ENCODE results near the gene TTC29.
"Not testable (repeated sequence)": the region's sequence is repeated elsewhere in the genome, so short reads cannot be mapped to it uniquely, and the experiment has no call there.

The TTC29 gene

GRCh38 chr4:146663968-146664311 is 281.7 kb downstream of the TTC29 start:
- not testable (repeated sequence) for DNase-seq

DNA sequence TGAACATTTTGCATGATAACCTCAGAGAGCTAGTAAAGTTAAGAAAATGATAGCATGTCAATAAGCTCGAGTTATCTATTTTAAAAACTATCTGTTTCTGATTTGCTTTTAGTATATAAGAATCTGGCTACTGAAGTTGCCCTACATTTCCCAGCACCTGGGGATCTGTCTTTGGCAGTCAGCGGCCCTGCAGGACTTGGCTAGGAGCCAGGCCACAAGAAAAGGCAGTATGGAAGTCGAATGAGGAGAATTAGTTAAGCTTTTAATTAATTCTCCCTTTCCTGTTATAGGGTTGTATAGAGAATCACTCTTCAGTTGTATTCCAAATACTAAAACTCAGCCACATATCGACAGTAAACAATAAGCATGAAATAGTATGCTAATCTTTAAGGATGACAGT is 284.3 kb downstream of the TTC29 start:
- DNase-seq: no peak

All from MV-4-11 (cell line).